IMR-90 (cell line): ENCODE measurements around the gene MTFR2. TPM values are rescaled to one million over a fixed set of nuclear protein-coding genes. Genes with fewer than 3 reads are reported as not detected.

Source experiments
- ATAC-seq: fragments of 200-7000 bp; cut with Tn5 transposase; 2 replicates; pipeline ENCODE4 v1.9.1; 2020; ENCODE audit warnings: low read depth, mild to moderate bottlenecking, moderate library complexity
- BruUV-seq: library from RNA; stranded (reverse); fragments of 400-500 nt; replicated peaks from 2 replicates; lab custom pipeline; 2021; lab: Mats Ljungman, UMichigan
- CTCF ChIA-PET: fragments of 300-600 bp; formaldehyde crosslinking; extraction: SDS; loops from one replicate; lab custom pipeline; 2021; ENCODE audit warnings: antibody characterized with exemption; lab: Yijun Ruan, JAX
- POLR2A ChIA-PET: fragments of 300-600 bp; sonication (Branson Sonifier 250); formaldehyde crosslinking; loops from one replicate; lab custom pipeline; 2022; ENCODE audit warnings: antibody characterized with exemption; ENCODE audit not compliant: unreplicated experiment; lab: Charles Lee
- DNase-seq: peaks from one replicate; pipeline ENCODE4 v3.0.0; 2013
- H2AFZ ChIP-seq: replicated peaks from 2 replicates; pipeline ENCODE3; 2013; ENCODE audit warnings: low read length, mild to moderate bottlenecking; ENCODE audit not compliant: poor library complexity
- H2AK5ac ChIP-seq: 2 replicates; pipeline ENCODE4 v1.6.1; 2013; ENCODE audit warnings: low read depth, low read length, inconsistent platforms
- H2AK9ac ChIP-seq: replicated peaks from 2 replicates; pipeline ENCODE3; 2013; ENCODE audit warnings: mild to moderate bottlenecking, low read depth, low read length, moderate library complexity; ENCODE audit not compliant: poor library complexity
- H2BK120ac ChIP-seq: 2 replicates; pipeline ENCODE4 v1.6.1; 2013; ENCODE audit warnings: low read depth, low read length, inconsistent platforms
- H2BK15ac ChIP-seq: 3 replicates; pipeline ENCODE4 v1.6.1; 2013; ENCODE audit warnings: low read depth, low read length, inconsistent platforms
- H2BK20ac ChIP-seq: 2 replicates; pipeline ENCODE4 v1.6.1; 2013; ENCODE audit warnings: low read depth, mild to moderate bottlenecking, inconsistent platforms, low read length, moderate library complexity
- H2BK5ac ChIP-seq: 2 replicates; pipeline ENCODE4 v1.6.1; 2013; ENCODE audit warnings: mild to moderate bottlenecking, low read depth, low read length, inconsistent platforms; ENCODE audit not compliant: poor library complexity, severe bottlenecking
- H3K14ac ChIP-seq: replicated peaks from 2 replicates; pipeline ENCODE4 v1.6.1; 2013; ENCODE audit warnings: low read depth, low read length, inconsistent platforms
- H3K18ac ChIP-seq: 2 replicates; pipeline ENCODE4 v1.6.1; 2013; ENCODE audit warnings: low read depth, low read length, control low read depth
- H3K23ac ChIP-seq: 2 replicates; pipeline ENCODE4 v1.6.1; 2013; ENCODE audit warnings: low read depth, low read length, inconsistent platforms
- H3K27ac ChIP-seq: 2 replicates; pipeline ENCODE4 v1.5.1; 2013; ENCODE audit warnings: mild to moderate bottlenecking, control low read depth, low read length; ENCODE audit not compliant: insufficient read depth
- H3K27me3 ChIP-seq: 2 replicates; pipeline ENCODE4 v1.6.1; 2013; ENCODE audit warnings: low read length; ENCODE audit not compliant: control insufficient read depth, insufficient read depth
- H3K36me3 ChIP-seq: 2 replicates; pipeline ENCODE4 v1.6.1; 2013; ENCODE audit warnings: low read length, mixed read lengths; ENCODE audit not compliant: control insufficient read depth, insufficient read depth
- H3K4ac ChIP-seq: 2 replicates; pipeline ENCODE4 v1.6.1; 2013; ENCODE audit warnings: low read depth, low read length, inconsistent platforms
- H3K4me1 ChIP-seq: 2 replicates; pipeline ENCODE4 v1.6.1; 2013; ENCODE audit warnings: low read length, mixed read lengths; ENCODE audit not compliant: control insufficient read depth, insufficient read depth
- H3K4me2 ChIP-seq: 2 replicates; pipeline ENCODE4 v1.6.1; 2013; ENCODE audit warnings: low read depth, mild to moderate bottlenecking, control low read depth, low read length, moderate library complexity
- H3K4me3 ChIP-seq: 2 replicates; pipeline ENCODE4 v1.5.1; 2013; ENCODE audit warnings: low read depth, mild to moderate bottlenecking, control low read depth, low read length, moderate library complexity; ENCODE audit not compliant: insufficient read depth
- H3K56ac ChIP-seq: 2 replicates; pipeline ENCODE4 v1.6.1; 2013; ENCODE audit warnings: low read length, inconsistent platforms; ENCODE audit not compliant: insufficient read depth; ENCODE audit errors: extremely low read depth
- H3K79me1 ChIP-seq, 2 experiments: 2 replicates each; pipeline ENCODE4 v1.6.1; 2013; ENCODE audit warnings: low read length in 2 of 2, inconsistent platforms in 1 of 2, low read depth in 1 of 2
- H3K9ac ChIP-seq: 2 replicates; pipeline ENCODE4 v1.6.1; 2013; ENCODE audit warnings: low read depth, low read length, control low read depth
- H3K9me1 ChIP-seq: 2 replicates; pipeline ENCODE4 v1.6.1; 2013; ENCODE audit warnings: low read length, inconsistent platforms; ENCODE audit not compliant: insufficient read depth
- H3K9me3 ChIP-seq: 2 replicates; pipeline ENCODE4 v1.6.1; 2013; ENCODE audit warnings: low read length; ENCODE audit not compliant: control insufficient read depth, insufficient read depth
- H4K20me1 ChIP-seq: 2 replicates; pipeline ENCODE4 v1.6.1; 2013; ENCODE audit warnings: low read length, inconsistent platforms; ENCODE audit not compliant: insufficient read depth
- H4K5ac ChIP-seq: 2 replicates; pipeline ENCODE4 v1.6.1; 2013; ENCODE audit warnings: mild to moderate bottlenecking, low read depth, low read length, control low read depth
- H4K8ac ChIP-seq, 2 experiments: 2 replicates each; pipeline ENCODE4 v1.6.1; 2013; ENCODE audit warnings: low read depth in 2 of 2, low read length in 2 of 2, control low read depth in 1 of 2, inconsistent platforms in 1 of 2
- H4K91ac ChIP-seq: 2 replicates; pipeline ENCODE4 v1.6.1; 2013; ENCODE audit warnings: low read depth, low read length, inconsistent platforms; ENCODE audit not compliant: insufficient read depth
- BHLHE40 ChIP-seq: fragments of 150-350 bp; IDR thresholded peaks from 2 replicates; pipeline ENCODE4 v1.6.1; 2016; ENCODE audit warnings: mild to moderate bottlenecking, low read depth, low read length
- CEBPB ChIP-seq: IDR thresholded peaks from 2 replicates; pipeline ENCODE4 v1.6.1; 2012; ENCODE audit warnings: low read depth, low read length, improper control_type of control experiment
- CHD1 ChIP-seq: IDR thresholded peaks from 2 replicates; pipeline ENCODE4 v1.6.1; 2012; ENCODE audit warnings: low read depth, low read length, improper control_type of control experiment
- MAFK ChIP-seq: IDR thresholded peaks from 2 replicates; pipeline ENCODE4 v1.6.1; 2012; ENCODE audit warnings: low read depth, low read length, improper control_type of control experiment
- MAZ ChIP-seq: IDR thresholded peaks from 2 replicates; pipeline ENCODE4 v1.6.1; 2012; ENCODE audit warnings: low read depth, mild to moderate bottlenecking, low read length, improper control_type of control experiment, moderate library complexity, borderline replicate concordance
- MXI1 ChIP-seq: IDR thresholded peaks from 2 replicates; pipeline ENCODE4 v1.6.1; 2012; ENCODE audit warnings: low read depth, mild to moderate bottlenecking, low read length, moderate library complexity, borderline replicate concordance
- NFE2L2 ChIP-seq: fragments of 150-350 bp; IDR thresholded peaks from 2 replicates; pipeline ENCODE4 v1.6.1; 2016; ENCODE audit warnings: low read depth, mild to moderate bottlenecking, low read length
- POLR2A ChIP-seq: IDR thresholded peaks from 2 replicates; pipeline ENCODE4 v1.6.1; 2012; ENCODE audit warnings: mild to moderate bottlenecking, low read depth, low read length
- RAD21 ChIP-seq: IDR thresholded peaks from 2 replicates; pipeline ENCODE4 v1.6.1; 2012; ENCODE audit warnings: low read length, improper control_type of control experiment
- RCOR1 ChIP-seq: IDR thresholded peaks from 2 replicates; pipeline ENCODE4 v1.6.1; 2012; ENCODE audit warnings: mild to moderate bottlenecking, low read length, improper control_type of control experiment; ENCODE audit not compliant: insufficient replicate concordance
- SMC3 ChIP-seq: fragments of 150-350 bp; IDR thresholded peaks from 2 replicates; pipeline ENCODE4 v1.6.1; 2016; ENCODE audit warnings: low read depth, mild to moderate bottlenecking, antibody characterized with exemption, low read length, moderate library complexity
- WGBS, 2 experiments: methylation state at CpG; one replicate each; pipeline versions ENCODE4 v1.1.5 to v1.1.7; 2013; ENCODE audit warnings: missing lambda C conversion rate in 2 of 2; ENCODE audit not compliant: insufficient read length in 1 of 2; ENCODE audit errors: extremely low coverage in 2 of 2; 5-methylcytosine and 5-hydroxymethylcytosine counted together
- dilution Hi-C: fragments of 300-500 bp; cut with HindIII; formaldehyde crosslinking; loops from one replicate; pipeline ENCODE4 v1.14.3; 2018; ENCODE audit warnings: low sequenced_read_pairs; ENCODE audit not compliant: unreplicated experiment
- in situ Hi-C: fragments of 300-500 bp; cut with MboI; formaldehyde crosslinking; loops from 3 replicates; pipeline ENCODE4 v1.14.3; 2019; ENCODE audit warnings: low sequenced_read_pairs, inconsistent platforms, mixed read lengths
- intact Hi-C: fragments of 100-400 bp; cut with micrococcal nuclease; formaldehyde crosslinking; loops from 2 replicates; pipeline ENCODE4 v1.10.0; 2022
- polyA plus RNA-seq, 3 experiments: library from polyadenylated mRNA; depleted of rRNA; stranded (reverse); fragments of >200 nt; gene quantifications; 2 replicates each; pipeline ENCODE4 v1.2.3, GENCODE V29; 2012; ENCODE audit warnings: low replicate concordance in 1 of 3
- total RNA-seq: library from RNA; depleted of rRNA; stranded (reverse); fragments of >200 nt; gene quantifications from 2 replicates; pipeline ENCODE4 v1.2.3, GENCODE V29; 2012
- TF ChIP-seq, protein P1 (sequence below): fragments of 150-350 bp; IDR thresholded peaks from 2 replicates; pipeline ENCODE4 v1.6.1; 2017; ENCODE audit warnings: mild to moderate bottlenecking, antibody characterized with exemption, low read length, low read depth
- TF ChIP-seq, protein P2 (sequence below): fragments of 150-350 bp; IDR thresholded peaks from 2 replicates; pipeline ENCODE4 v1.6.1; 2016; ENCODE audit warnings: low read depth, mild to moderate bottlenecking, low read length, moderate library complexity, borderline replicate concordance

MTFR2 gene
- total and polyA plus RNA-seq, 2 of the 4 experiments (the other 2 are of a cell fraction): 0.72 to 7.2 TPM

DNA sequence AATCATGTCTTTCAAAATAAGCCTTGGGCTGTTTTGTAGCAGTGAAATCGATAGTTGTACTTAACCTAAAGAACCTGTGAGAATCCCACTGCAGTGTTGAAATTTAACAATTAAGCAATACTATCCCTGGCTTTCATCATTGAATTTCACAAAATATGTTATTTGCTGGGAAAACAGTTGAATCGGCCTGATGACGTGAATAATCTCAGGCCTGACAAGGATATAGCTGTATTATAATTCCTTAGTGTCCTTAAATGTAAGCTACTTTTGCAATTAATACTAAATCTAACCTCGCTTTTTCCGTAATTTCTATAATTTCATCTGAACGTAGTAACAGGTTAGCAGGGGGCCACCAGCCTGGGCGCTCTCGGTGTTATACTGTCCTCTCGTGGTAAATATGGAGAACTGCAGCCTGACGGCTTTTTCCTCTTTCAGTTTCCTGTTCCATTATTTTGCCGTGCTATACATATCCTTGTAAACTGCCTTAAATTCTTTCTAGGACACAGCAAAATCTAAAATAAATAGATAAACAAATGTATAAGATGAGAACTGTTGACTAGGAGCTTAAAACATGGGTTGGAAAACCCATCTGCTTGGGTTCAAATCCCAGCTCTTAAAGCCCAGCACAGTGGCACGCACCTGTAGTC is 24.0 kb downstream of the MTFR2 start:
- H3K4me2 ChIP-seq: peak overlapping the region; percentile 58; the same call in 1 of the 2 replicates
- POLR2A ChIA-PET: no interaction called here
- H2BK120ac ChIP-seq: peak overlapping the region; percentile 86; the same call in 1 of the 2 replicates
- peaks cover 2% of the 10 kb centered on the region; the same call in 1 of the 2 replicates for H3K9me3 ChIP-seq
- H2BK5ac ChIP-seq: peak overlapping the region; percentile 54
- in situ Hi-C loops: loop anchor here (5.0 kb wide), 1 partner anchor 689 kb away; no protein-coding TSS in a partner anchor
- peak overlapping the region; percentile 78; the same call in 1 of the 2 replicates for H2BK20ac ChIP-seq
- H3K36me3 ChIP-seq: no peaks in the 10 kb centered on the region
- H3K4ac ChIP-seq: peak overlapping the region; percentile 9; the same call in 1 of the 2 replicates
- H3K4me1 ChIP-seq: peaks cover 7% of the 10 kb centered on the region
- no peak overlapping the region for H3K4me3 ChIP-seq
- H4K5ac ChIP-seq: no peak overlapping the region; the same call in 1 of the 2 replicates
- WGBS, 2 experiments: no CpG with 5 or more reads among the region's 12 CpGs
- H2AFZ ChIP-seq: no peak overlapping the region
- no TSS peak for BruUV-seq
- peak overlapping the region; percentile 66 to 75; a peak in 3 of 4 replicates for H4K8ac ChIP-seq
- H3K79me1 ChIP-seq: no peaks in the 10 kb centered on the region
- dilution Hi-C loops: no loop called here
- no peaks in the 10 kb centered on the region for H3K27me3 ChIP-seq
- no peak overlapping the region for H2AK9ac ChIP-seq
- no peaks in the 10 kb centered on the region; the same call in 1 of the 2 replicates for H3K9me1 ChIP-seq
- peak overlapping the region; percentile 36; the same call in 1 of the 2 replicates for H4K91ac ChIP-seq
- CTCF ChIA-PET: interaction anchor here (0.6 to 2.5 kb wide), 37 partner anchors 11 to 1748 kb away, joined by 3 to 26 read pairs (median 3); no protein-coding TSS in a partner anchor
- H3K18ac ChIP-seq: peak overlapping the region; percentile 23
- H2AK5ac ChIP-seq: no peak overlapping the region
- peak overlapping the region; percentile 1; the same call in 1 of the 2 replicates for H3K9ac ChIP-seq
- H2BK15ac ChIP-seq: peak overlapping the region; percentile 0; the same call in 2 of the 3 replicates
- peak; percentile 92 for ATAC-seq
- peak; percentile 67 for DNase-seq
- peak overlapping the region; percentile 18; the same call in 1 of the 2 replicates for H3K27ac ChIP-seq
- intact Hi-C loops: loop anchor here (1.0 to 10.0 kb wide), 9 partner anchors 187 to 774 kb away; partner anchors contain the start of gene PDE7B
- no peak overlapping the region for H3K23ac ChIP-seq
- no peak overlapping the region for H3K14ac ChIP-seq
- no peaks in the 10 kb centered on the region for H4K20me1 ChIP-seq
- H3K56ac ChIP-seq: no peak overlapping the region; the same call in 1 of the 2 replicates
- TF ChIP-seq MAZ (no peak), MAFK (no peak), RAD21 (peak; percentile 100), MXI1 (no peak), SMC3 (peak; percentile 100), CEBPB (peak; percentile 87), CHD1 (no peak; the same call in 1 of the 2 replicates), NFE2L2 (no peak), POLR2A (peak; percentile 74), RCOR1 (no peak), BHLHE40 (no peak)
- TF ChIP-seq, protein P1, sequence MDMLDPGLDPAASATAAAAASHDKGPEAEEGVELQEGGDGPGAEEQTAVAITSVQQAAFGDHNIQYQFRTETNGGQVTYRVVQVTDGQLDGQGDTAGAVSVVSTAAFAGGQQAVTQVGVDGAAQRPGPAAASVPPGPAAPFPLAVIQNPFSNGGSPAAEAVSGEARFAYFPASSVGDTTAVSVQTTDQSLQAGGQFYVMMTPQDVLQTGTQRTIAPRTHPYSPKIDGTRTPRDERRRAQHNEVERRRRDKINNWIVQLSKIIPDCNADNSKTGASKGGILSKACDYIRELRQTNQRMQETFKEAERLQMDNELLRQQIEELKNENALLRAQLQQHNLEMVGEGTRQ: no peak
- TF ChIP-seq, protein P2, sequence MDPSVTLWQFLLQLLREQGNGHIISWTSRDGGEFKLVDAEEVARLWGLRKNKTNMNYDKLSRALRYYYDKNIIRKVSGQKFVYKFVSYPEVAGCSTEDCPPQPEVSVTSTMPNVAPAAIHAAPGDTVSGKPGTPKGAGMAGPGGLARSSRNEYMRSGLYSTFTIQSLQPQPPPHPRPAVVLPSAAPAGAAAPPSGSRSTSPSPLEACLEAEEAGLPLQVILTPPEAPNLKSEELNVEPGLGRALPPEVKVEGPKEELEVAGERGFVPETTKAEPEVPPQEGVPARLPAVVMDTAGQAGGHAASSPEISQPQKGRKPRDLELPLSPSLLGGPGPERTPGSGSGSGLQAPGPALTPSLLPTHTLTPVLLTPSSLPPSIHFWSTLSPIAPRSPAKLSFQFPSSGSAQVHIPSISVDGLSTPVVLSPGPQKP: no peak
